Activated T-helper 9 cell treated with anti-CD3 and anti-CD28 coated beads, Interleukin-2, amount 50 U/mL, for 16 hours (primary cell): ENCODE results near the gene HES2.
"Not testable (repeated sequence)": the region's sequence is repeated elsewhere in the genome, so short reads cannot be mapped to it uniquely, and the experiment has no call there.

ENCODE experiments used
- DNase-seq: peaks from one replicate; pipeline ENCODE4 v3.0.0-alpha.2; 2020; ENCODE audit warnings: low read depth

The HES2 gene

GRCh38 chr1:6419804-6420453, at the start of gene HES2:
Gene HES2 (minus strand): TSS chr1:6419919. CDS start chr1:6419820, 99 bp downstream.
- DNase-seq: no peak

- no peak for DNase-seq
Observed at GRCh38 chr1:6468729-6469461, 49.2 kb upstream of the HES2 start.

- no peak for DNase-seq
Observed at GRCh38 chr1:6467744-6468688, 48.3 kb upstream of the HES2 start.

- DNase-seq: no peak
Observed at GRCh38 chr1:6467224-6467623, 47.5 kb upstream of the HES2 start.

- DNase-seq: no peak
Observed at GRCh38 chr1:6466751-6467150, 47.0 kb upstream of the HES2 start.

- peak; percentile 42 for DNase-seq
Observed at GRCh38 chr1:6466023-6466422, 46.3 kb upstream of the HES2 start, which contains the start of gene TNFRSF25. Gene TNFRSF25 (minus strand): TSS chr1:6466173. CDS start chr1:6466107, 66 bp downstream.

GRCh38 chr1:6465461-6466005, 45.8 kb upstream of the HES2 start:
- DNase-seq: peak; percentile 42

- DNase-seq: no peak
Observed at GRCh38 chr1:6464915-6465314, 45.2 kb upstream of the HES2 start.

- peak; percentile 41 for DNase-seq
Observed at GRCh38 chr1:6464514-6464836, 44.8 kb upstream of the HES2 start.

- DNase-seq: no peak
Observed at GRCh38 chr1:6463120-6463412, 43.3 kb upstream of the HES2 start.

- no peak for DNase-seq
Observed at GRCh38 chr1:6462412-6463119, 42.8 kb upstream of the HES2 start.

- no peak for DNase-seq
Observed at GRCh38 chr1:6461538-6462411, 42.1 kb upstream of the HES2 start.

- no peak for DNase-seq
Observed at GRCh38 chr1:6461051-6461530, 41.4 kb upstream of the HES2 start.

GRCh38 chr1:6460301-6461050, 40.8 kb upstream of the HES2 start:
- DNase-seq: peak; percentile 91

GRCh38 chr1:6459850-6460265, 40.1 kb upstream of the HES2 start:
- DNase-seq: peak; percentile 55

GRCh38 chr1:6456800-6457466, 37.2 kb upstream of the HES2 start:
- DNase-seq: no peak

GRCh38 chr1:6455752-6456520, 36.2 kb upstream of the HES2 start:
- DNase-seq: not testable (repeated sequence)
